Measurements from ENCODE around the gene RBMXL3.

DNA sequence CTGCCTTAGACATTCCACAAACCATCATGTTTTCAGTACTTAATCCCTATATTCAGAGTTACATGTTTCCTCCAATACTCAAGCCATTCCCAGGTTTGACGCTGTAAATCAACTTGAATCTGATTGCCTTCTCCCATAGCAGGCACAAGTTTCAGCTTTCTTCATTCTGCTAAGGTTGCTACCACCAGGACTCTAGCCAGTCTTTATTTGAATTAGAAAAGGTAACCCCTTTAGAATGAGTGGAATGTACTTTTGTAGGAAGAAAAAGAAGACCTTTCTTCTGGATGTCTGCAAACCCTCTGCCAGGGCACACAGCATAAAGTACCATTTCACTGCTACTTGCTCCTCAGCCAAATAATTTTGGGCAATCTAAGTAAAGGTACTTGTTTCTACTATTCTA is 10.7 kb upstream of the RBMXL3 start:
- no peak for TF ChIP-seq RAD21 (IDR thresholded peaks at IDR 0.05)
- TF ChIP-seq, protein P1, sequence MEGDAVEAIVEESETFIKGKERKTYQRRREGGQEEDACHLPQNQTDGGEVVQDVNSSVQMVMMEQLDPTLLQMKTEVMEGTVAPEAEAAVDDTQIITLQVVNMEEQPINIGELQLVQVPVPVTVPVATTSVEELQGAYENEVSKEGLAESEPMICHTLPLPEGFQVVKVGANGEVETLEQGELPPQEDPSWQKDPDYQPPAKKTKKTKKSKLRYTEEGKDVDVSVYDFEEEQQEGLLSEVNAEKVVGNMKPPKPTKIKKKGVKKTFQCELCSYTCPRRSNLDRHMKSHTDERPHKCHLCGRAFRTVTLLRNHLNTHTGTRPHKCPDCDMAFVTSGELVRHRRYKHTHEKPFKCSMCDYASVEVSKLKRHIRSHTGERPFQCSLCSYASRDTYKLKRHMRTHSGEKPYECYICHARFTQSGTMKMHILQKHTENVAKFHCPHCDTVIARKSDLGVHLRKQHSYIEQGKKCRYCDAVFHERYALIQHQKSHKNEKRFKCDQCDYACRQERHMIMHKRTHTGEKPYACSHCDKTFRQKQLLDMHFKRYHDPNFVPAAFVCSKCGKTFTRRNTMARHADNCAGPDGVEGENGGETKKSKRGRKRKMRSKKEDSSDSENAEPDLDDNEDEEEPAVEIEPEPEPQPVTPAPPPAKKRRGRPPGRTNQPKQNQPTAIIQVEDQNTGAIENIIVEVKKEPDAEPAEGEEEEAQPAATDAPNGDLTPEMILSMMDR (IDR thresholded peaks at IDR 0.05; ENCODE audit: low read depth, low read length, missing input control): no peak
- TF ChIP-seq HNF4A (conservative IDR thresholded peaks at IDR 0.05): no peak
- TF ChIP-seq, protein P2, sequence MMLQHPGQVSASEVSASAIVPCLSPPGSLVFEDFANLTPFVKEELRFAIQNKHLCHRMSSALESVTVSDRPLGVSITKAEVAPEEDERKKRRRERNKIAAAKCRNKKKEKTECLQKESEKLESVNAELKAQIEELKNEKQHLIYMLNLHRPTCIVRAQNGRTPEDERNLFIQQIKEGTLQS (IDR thresholded peaks at IDR 0.05): no peak
- no peak for TF ChIP-seq EGR1 (IDR thresholded peaks at IDR 0.05; ENCODE audit: low read depth in 2 of 2)
- TF ChIP-seq YY1 (IDR thresholded peaks at IDR 0.05): no peak
- TF ChIP-seq, protein P3, sequence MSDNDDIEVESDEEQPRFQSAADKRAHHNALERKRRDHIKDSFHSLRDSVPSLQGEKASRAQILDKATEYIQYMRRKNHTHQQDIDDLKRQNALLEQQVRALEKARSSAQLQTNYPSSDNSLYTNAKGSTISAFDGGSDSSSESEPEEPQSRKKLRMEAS (IDR thresholded peaks at IDR 0.05): no peak
- TF ChIP-seq TAF1 (conservative IDR thresholded peaks at IDR 0.05): no peak
- no peak for TF ChIP-seq SP1 (IDR thresholded peaks at IDR 0.05)
- TF ChIP-seq GABPA (IDR thresholded peaks at IDR 0.05 in 1 of 2, conservative IDR thresholded peaks at IDR 0.05 in 1 of 2): no peak
- no peak for TF ChIP-seq HNF4G (IDR thresholded peaks at IDR 0.05)
- no peak for TF ChIP-seq JUND (IDR thresholded peaks at IDR 0.05)
- TF ChIP-seq, protein P4, sequence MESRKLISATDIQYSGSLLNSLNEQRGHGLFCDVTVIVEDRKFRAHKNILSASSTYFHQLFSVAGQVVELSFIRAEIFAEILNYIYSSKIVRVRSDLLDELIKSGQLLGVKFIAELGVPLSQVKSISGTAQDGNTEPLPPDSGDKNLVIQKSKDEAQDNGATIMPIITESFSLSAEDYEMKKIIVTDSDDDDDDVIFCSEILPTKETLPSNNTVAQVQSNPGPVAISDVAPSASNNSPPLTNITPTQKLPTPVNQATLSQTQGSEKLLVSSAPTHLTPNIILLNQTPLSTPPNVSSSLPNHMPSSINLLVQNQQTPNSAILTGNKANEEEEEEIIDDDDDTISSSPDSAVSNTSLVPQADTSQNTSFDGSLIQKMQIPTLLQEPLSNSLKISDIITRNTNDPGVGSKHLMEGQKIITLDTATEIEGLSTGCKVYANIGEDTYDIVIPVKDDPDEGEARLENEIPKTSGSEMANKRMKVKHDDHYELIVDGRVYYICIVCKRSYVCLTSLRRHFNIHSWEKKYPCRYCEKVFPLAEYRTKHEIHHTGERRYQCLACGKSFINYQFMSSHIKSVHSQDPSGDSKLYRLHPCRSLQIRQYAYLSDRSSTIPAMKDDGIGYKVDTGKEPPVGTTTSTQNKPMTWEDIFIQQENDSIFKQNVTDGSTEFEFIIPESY (IDR thresholded peaks at IDR 0.05): no peak

Measured in liver (tissue), 3 donors.